SH-SY5Y (cell line): Measurements from ENCODE around the gene HMGXB4.

Experiments used
- GATA2 ChIP-seq: IDR thresholded peaks from 2 replicates; pipeline ENCODE4 v1.6.1; 2011; ENCODE audit warnings: mild to moderate bottlenecking, low read depth, low read length
- GATA3 ChIP-seq: IDR thresholded peaks from 2 replicates; pipeline ENCODE4 v1.6.1; 2011; ENCODE audit warnings: low read depth, mild to moderate bottlenecking, low read length, moderate library complexity

- TF ChIP-seq GATA3 (no peak), GATA2 (no peak)
Measured at GRCh38 chr22:35311551-35311999, 54.3 kb downstream of the HMGXB4 start.
